ENCODE measurements around the gene MESP2.

DNA sequence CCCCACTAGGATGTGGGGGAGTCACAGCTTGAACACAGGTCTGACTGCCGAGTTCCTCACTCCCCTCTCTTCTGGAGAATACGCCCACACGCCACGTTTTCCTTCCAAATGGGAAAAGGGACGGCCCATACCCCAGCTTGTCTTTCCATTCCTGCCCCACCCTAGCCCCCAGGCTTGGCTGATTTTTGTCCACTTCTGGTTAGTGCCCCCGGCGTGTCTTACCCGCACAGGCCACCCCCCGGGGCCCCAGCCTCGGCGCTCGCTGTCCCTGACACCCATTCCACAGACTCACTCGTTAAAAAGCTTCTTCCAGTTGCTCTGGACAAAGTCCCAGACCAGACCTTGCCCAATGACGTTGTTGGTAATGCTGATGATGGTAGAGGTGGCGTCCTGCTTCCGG is 14.5 kb downstream of the MESP2 start:
- TF ChIP-seq CTCF (IDR thresholded peaks at IDR 0.05; ENCODE audit: poor library complexity) (no peak), EZH2 (IDR thresholded peaks at IDR 0.05; ENCODE audit: borderline replicate concordance) (no peak)

Measured in hepatocyte (in vitro differentiated cells).